GM19467 (cell line): ENCODE results near the gene CATSPERZ.
A peak's percentile ranks its signal among the peaks of the same experiment; 100 is the strongest.
"Not testable (repeated sequence)": the region's sequence is repeated elsewhere in the genome, so short reads cannot be mapped to it uniquely, and the experiment has no call there.

Source experiments
- ATAC-seq: cut with Tn5 transposase; IDR thresholded peaks from one replicate; pipeline ENCODE4 v1.9.1; 2021; ENCODE audit warnings: mild to moderate bottlenecking, moderate library complexity; ENCODE audit not compliant: unreplicated experiment

CATSPERZ gene

DNA sequence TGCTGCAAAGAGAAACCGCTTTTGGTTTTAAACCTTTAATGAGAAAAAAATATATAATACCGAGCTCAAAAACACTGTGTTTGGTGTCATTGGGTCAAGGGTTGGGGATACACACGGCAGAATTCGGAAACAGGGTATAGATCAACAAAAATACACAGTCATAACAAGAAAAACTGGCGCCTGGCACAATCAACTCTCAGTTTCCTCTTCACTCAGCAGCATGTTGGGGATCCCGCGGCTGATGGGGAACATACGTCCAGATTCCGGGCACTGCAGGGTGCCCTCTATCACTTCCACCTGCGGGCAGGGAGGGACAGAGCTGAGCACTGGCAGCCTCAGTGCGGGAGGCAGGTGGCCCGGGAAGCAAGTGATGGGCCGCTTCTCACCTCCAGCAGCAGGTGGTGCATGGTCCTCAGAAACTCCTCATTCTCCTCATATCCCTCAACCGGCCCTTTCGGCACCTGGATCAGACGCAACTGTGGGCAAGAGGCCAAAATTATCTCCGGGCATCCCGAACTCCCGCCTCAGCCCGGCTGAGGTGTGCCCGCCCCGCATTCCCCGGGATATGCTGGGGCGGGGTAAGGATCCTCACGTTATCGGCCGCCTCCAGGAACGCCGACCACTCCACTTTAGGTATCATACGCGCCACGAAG, 16.6 kb downstream of the CATSPERZ start:
- peak; percentile 5 for ATAC-seq

DNA sequence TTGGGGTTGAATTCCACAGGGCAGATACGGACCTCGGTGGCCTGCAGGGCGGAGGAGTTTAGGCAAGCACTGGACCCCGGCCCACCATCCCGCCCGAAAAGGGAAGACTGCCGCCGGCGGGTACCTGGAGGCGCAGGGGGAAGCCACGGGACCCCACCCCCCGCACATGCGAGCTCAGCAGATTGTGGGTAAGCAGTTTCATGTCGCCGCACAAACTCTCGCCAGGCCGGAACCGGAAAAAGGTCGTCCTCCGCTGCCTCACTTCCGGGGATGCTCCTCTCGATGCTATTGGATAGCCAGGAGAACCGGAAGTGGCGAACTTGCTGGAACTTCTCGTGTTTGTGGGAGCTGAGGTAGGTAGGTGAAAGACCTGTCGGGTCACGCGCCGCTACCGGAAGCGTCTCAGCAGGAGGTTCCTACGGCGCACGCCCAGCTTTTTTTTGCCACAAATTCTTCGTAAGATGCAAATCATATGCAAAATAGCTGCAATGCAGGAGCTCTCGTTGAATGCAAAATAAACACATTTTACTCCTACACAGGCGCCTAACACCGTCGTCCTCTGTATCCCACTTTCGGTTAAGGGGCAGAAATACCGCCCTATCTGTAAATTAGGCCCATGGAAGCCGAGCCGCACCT, 17.3 kb downstream of the CATSPERZ start, which contains the start of gene TRMT112:
Gene TRMT112, minus strand, starts transcription at position 235 of the 636 bp plus-strand sequence. Its CDS starts 33 bp downstream, at position 202.
- peak; percentile 52 for ATAC-seq

DNA sequence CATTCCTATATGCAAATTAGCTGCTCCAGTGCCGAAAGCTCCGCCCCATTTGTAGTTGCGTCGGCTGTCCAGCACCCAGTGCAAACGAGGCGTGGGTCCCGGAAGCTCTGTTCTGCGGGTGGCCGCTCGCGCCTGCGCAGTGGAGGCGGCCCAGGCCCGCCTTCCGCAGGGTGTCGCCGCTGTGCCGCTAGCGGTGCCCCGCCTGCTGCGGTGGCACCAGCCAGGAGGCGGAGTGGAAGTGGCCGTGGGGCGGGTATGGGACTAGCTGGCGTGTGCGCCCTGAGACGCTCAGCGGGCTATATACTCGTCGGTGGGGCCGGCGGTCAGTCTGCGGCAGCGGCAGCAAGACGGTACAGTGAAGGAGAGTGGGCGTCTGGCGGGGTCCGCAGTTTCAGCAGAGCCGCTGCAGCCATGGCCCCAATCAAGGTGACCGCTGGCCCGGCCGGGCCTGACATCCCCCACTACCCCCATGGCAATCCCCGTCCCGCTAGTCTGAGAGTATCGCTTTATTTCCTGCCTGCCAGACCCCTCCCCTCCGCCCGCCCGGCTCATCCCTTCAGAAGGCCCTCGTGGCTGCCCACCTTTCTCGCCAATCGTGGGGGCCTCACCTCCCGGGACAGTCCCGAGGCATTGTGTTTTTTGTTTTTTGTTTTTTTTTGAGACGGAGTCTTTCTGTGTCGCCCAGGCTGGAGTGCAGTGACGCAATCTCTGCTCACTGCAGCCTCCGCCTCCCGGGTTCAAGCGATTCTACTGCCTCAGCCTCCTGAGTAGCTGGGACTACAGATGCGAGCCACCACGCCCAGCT, 18.0 kb downstream of the CATSPERZ start, which contains the start of gene PRDX5:
Gene PRDX5, plus strand, starts transcription at position 161 of the 805 bp plus-strand sequence. Its CDS starts 95 bp downstream, at position 256.
- peak; percentile 60 for ATAC-seq

DNA sequence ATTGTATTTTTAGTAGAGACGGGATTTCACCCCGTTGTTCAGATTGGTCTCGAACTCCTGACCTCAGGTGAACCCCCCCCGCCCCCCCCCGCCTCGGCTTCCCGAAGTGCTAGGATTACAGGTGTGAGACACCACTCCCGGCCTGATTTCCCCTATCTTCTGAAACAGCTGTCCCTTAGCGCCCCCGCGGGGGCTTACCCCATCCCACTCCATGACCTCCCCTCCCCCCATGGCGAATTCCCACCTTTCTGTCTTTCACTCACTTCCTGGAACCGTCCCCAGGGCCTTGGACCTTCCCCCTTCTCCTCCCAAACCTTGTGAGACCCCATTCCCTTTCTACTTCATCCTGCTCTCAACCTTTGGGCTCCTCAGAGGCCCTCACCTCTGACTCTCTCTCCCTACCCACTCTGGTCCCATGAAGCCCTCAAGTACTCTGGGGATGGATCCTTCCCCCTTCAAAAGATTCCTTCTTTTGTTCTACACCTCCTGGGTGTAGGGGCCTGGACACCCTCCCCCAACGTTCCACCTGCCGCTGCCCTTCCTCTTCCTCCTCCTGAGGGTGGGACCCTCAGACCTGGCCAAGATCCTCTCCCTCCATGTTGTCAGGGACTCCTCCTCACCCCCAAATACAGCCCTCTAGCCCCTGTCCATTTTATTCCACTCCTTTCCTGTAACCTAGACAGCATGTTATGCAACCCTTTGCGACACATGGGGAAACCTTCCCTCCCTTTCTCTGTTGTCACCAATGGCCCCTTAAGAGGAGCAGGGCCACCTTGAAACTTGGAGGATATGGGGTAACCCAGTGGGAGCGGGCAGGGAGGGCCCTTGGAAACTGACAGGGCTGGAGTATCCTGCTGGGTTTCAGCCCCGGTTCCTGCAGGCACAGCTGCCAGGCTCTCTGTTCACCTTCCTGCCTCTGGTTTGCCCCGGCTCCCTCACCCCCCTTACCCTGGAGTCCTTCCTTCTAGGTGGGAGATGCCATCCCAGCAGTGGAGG, 18.9 kb downstream of the CATSPERZ start:
- no peak for ATAC-seq

DNA sequence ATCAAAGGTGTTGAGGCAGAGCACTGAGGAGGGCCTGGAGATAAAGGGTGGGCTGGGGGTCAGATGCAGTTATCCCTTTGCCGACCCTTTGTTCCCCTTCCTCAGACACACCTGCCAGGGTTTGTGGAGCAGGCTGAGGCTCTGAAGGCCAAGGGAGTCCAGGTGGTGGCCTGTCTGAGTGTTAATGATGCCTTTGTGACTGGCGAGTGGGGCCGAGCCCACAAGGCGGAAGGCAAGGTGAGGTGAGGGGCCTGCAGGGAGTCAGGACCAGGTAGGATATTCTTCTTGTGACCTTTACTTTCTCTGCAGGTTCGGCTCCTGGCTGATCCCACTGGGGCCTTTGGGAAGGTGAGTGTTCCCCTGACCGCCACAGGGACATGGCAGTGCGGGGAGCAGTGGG, 20.4 kb downstream of the CATSPERZ start:
- ATAC-seq = no peak

DNA sequence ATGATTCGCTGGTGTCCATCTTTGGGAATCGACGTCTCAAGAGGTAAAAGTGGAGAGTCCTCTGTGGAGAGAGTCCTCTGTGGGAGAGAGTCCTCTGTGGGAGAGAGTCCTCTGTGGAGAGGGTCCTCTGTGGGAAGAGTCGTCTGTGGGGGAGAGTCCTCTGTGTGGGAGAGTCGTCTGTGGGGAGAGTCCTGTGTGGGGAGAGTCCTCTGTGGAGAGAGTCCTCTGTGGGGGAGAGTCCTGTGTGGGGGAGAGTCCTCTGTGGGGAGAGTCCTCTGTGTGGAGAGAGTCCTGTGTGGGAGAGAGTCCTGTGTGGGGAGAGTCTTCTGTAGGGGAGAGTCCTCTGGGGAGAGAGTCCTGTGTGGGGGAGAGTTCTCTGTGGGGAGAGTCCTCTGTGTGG, 20.9 kb downstream of the CATSPERZ start:
- no peak for ATAC-seq

DNA sequence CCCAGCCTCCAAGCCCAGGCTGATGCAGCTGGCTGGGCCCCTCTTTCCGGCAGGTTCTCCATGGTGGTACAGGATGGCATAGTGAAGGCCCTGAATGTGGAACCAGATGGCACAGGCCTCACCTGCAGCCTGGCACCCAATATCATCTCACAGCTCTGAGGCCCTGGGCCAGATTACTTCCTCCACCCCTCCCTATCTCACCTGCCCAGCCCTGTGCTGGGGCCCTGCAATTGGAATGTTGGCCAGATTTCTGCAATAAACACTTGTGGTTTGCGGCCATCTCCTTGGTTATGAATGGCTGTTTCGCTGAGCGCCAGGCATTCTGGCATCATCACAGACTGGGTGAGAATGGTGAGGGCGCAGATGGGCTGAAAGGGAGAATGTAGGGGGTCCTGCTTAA, 21.4 kb downstream of the CATSPERZ start:
- no peak for ATAC-seq

DNA sequence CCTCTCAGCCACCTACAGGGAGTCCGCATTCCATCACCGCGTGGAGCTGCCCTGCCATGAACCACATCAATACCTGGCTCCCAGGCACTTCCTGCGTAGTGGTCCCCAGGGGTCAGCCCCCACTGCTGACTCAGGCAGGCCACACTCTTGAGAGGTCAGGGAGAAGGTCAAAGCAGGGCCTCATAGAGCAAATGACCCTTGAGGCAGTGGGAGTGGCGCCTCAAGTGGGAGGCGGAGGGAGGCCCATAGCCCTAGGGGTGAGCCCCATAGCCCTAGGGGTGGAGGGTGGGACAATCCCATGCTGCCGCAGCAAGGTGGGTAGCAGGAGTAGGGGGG, 22.7 kb downstream of the CATSPERZ start:
- no peak for ATAC-seq

DNA sequence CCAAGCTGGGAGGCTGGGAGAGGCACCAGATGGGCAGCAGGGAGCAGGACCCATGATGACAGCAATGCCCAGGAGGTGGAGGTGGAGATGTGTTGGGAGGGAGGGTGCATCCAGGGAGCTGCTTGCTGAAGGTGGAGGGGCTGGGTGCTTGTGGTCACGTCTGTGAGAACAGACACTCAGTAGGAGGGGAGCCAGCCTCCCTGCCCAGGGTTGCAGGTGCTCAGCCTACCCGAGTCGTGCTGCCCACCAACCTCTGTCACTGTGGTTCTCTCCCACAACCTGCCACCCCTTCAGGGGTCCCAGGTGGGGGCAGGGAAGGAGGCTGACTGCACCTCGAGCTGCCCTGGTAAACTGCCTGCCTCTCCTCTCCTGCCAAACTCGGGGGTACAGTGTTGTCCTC, 23.2 kb downstream of the CATSPERZ start:
- ATAC-seq = no peak

DNA sequence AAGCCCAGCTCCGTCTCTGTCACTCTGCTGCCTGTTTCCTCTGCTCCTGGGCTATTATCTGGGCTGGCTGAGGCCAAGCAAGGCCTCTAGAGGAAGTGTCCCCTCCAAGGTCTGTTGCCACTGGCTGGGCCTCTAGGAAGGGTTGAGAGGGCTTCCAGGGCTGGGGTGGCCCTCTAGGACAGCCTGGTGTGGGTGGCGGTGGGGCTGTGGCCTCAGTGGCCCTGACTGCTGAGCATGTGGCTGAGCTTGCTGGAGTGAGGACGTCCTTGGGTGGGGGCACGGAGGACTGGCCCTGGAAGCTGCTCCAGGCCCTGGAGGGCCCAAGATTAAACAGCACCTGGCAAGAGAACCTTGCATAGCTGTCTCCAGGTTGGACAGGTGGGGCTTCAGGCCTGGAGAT, 23.8 kb downstream of the CATSPERZ start:
- not testable (repeated sequence) for ATAC-seq

DNA sequence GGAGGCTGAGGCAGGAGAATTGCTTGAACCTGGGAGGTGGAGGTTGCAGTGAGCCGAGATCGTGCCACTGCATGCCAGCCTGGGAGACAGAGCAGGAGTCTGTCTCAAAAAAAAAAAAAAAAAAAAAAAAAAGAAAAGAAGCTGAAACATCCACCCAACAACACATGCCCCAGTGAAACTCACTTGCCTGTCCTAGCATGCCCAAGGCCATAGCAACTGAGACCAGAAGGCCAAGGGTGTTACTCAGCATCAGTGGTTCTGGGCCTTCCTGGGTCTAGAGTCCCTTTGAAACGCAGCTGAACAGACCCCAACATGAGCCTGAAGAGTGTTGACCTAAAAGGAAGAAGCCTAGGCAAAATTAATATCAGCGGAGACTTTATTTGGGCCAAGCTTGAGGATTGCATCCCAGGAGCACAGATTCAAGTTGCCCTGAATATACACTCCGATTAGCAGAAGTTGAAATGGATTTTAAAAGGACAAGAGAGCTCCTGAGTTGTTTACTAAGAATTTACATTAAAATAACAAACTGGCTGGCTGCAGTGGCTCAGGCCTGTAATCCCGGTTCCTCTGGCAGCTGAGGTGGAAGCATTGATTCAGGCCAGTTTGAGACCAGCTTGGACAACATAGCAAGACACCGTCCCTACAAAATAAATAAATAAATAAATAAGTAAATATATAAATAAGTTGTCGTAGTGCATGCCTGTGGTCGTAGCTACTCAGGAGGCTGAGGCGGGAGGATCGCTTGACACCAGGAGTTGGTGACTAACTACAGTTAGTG, 24.7 kb downstream of the CATSPERZ start:
- ATAC-seq = no peak

DNA sequence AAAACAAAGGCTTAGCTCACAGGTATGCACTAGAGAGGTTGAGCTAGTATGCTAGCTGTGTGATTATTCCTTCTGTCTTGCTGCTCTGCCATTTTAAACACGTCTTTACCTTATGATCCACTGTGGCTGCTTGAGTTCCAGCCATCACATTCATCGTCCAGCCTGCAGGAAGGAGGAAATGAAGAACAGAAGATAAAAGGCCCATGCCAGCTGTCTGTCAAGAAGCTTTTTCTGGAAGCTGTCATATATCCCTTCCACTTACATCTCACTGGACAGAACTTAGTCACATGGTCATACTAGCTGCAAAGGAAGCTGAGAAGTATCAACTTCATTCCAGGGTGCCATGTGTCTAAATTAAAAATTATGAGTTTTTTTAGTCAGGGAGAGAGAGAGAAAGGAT, 27.2 kb downstream of the CATSPERZ start:
- ATAC-seq = no peak

DNA sequence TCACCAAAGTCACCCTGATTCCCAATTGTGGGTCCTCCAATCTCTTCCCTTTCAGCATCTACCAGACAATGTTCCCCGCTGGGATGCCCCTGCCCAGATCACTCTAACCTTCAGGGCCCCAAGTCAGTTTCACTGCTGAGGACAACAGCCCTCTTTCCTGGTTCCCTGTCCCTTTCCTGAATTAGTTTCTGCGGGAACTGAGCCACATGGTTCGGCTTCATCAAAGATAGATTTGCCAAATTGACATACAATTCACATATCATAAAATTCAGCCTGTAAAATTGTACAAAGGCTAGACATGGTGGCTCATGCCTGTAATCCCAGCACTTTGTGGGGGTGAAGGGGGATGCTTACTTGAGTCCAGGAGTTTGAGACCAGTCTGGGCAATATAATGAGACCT, 27.8 kb downstream of the CATSPERZ start:
- ATAC-seq = no peak

DNA sequence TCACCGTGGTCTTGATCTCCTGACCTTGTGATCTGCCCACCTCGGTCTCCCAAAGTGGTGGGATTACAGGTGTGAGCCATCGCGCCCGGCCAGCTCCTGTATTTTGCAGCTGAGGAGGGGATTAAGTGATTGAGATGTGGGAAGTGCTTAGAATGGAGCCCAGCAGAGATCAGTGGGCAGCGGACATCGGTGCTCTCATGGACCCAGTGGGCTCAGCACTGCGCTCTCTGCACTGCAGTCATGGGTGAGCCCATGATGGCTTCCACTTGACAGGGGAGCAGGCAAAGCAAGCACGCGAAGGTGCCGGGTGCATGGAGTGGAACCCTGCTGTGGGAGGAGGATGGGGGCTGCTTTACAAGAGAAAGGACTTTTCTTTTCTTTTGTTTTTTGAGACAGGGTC, 30.7 kb downstream of the CATSPERZ start:
- ATAC-seq = no peak

DNA sequence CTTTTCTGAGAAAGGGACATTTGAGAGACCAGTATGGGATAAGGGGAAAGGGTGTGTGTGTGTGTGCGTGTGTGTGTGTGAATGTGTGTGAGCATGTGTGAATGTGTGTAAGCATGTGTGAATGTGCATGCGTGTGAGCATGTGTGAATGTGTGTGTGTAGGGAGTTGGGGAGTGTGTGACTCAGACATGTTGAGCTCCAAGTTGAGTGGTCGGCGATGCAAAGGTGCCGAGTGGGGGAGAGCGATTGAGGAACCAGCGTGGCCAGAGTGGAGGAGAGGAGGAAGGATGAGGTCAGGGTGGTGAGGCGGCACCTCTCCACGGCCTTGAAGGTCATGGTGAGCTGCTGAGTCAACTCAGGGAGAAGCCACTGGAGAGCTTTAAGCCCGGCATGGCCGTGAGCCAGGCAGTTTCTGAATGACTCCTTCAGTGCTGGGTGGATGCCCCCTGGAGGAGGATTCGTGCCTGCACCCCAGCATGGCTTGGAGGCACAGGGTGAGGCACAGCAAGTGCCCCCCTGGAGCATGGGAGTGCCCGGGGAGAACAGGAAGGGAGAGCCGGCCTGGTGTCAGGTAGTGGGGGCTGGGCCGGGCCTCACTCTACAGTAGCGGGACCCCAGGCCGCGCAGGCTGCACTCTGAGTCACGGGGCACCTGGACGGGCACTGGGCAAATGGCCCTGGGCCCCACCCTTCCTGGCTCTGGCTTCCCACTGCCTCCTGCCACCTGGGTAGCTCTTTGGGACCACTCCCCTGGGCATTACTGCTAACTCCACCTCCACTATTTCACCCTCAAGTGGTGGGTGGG, 31.6 kb downstream of the CATSPERZ start:
- ATAC-seq = no peak

DNA sequence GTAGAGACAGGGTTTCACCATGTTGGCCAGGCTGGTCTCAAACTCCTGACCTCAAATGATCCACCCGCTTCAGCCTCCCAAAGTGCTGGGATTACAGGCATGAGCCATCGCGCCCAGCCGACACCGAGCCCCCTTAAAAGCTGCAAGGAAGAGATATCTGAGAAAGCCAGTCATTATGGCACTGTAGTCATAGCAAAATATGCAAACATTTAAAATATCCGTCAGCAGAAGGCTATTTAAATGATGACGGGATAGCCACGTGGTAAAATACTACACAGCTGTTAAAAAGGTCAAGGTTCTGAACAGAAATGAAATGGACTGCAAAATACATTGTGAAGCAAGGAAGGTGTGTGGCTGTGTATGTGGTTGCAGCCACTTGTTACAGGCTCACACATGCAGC, 33.4 kb downstream of the CATSPERZ start:
- no peak for ATAC-seq

DNA sequence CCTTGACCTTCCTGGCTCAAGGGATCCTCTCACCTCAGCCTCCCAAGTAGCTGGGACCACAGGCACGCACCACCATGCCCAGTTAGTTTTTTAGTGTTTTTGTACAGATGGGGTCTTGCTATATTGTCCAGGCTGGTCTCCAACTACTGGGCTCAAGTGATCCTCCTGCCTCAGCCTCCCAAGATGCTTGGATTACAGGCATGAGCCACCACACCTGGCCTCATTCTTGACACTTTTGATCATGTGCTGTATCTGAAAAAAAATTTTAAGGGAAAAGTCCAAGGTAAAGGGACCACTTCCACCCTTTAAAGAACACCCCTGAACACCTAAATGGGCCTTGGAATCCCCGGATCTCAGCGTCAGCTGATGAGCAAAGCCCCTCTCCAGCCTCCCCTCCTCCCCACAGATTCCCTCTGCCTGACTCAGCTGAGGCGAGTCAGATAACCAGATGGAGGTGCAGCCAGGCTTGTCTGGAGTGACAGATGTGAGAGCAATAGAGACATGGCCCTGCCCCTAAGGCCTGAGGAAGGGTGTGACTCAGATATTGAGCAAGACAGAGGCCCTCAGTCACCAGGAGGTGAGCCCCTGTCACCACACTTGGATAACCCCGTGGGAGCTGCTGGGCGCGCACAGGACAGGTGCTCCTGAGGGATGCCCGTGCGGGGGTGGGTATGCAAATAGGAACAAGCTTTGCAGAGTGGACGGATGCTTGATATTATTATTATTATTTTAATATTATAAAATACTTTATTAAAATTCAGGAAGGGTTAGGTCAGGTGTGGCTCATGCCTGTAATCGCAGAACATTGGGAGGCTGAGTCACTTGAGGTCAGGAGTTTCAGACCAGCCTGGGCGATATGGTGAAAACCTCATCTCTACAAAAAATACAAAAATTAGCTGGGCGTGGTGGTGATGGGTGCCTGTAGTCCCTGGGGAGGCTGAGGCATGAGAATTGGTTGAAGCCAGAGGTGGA, 34.9 kb downstream of the CATSPERZ start:
- peak; percentile 50 for ATAC-seq
